Right forelimb (tissue), 1 donor: ENCODE data around the gene ZNF678.
A peak's percentile ranks its signal among the peaks of the same experiment; 100 is the strongest.
"Not testable (repeated sequence)": the region's sequence is repeated elsewhere in the genome, so short reads cannot be mapped to it uniquely, and the experiment has no call there.

Experiments
- DNase-seq: peaks from one replicate; pipeline ENCODE4 v3.0.0-alpha.2; 2018

The ZNF678 gene

DNA sequence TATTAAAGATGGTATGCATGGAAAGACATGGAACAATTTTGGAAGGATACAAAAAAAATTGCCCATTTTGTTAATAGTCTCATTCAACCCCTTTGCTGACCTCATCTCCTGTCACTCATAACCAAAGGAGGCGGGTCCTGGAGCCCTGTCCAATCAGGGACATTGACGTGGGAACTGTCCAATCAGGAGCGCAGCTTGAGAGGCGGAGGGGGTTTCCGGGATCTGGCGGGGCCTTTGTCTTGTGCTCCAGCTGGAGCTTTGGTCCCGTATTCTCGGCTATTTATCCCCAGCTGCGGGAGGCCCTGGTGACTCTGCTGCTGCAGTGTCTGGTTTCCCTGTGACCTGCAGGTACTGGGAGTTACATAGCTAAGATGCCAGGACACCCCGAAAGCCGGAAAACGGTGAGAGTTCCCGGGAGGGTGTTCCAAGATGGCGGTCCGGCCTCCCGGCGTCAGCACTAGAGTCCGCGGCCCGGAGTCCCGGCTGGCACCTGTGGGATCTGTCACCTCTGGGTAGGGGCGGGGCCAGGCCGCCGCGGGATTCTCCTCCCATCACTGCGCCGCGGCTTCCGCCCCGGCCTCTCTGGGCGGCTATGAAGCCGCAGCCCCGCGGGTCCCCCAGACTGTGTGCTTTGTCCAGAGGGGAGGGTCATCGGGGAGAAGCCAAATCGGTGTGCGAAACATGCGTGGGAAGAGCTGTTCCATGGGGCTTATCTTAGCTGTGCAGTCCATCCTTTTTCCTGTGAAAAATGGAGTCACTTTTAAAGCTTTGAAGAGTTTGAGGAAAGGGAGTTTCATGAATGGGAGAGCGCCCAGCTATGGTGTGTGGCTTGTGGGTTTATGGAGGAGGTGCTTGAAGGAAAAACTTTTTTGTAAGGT lies at the start of gene ZNF678:
ZNF678 (plus strand) TSS at position 233 of the 878 bp plus-strand sequence. CDS start 87,436 bp downstream, outside the sequence.
- DNase-seq: peak; percentile 94

DNA sequence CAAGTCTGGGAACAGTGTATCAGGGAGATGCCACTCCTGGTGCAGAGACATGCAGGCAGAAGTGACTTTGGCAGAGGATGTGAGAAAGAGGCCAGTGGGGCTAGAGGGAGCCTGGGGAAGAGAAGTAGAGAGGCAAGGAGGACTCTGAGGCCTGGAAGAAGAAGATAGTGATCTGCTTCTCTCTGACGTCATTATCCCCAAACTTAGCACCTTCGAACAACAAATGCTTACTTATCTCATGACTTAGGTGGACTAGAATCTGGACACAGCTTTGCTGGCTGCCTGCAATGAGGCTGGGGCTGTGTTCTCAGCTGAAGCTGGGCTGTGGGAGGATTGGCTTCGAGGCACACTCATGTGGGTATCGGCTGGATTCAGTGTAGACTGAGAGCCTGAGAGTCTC lies 44.5 kb upstream of the ZNF678 start:
- no peak for DNase-seq

- no peak for DNase-seq
Measured at GRCh38 chr1:227521782-227522181, 41.6 kb upstream of the ZNF678 start.

GRCh38 chr1:227526524-227526923 lies 36.8 kb upstream of the ZNF678 start:
- DNase-seq: no peak

- no peak for DNase-seq
Measured at GRCh38 chr1:227532019-227532619, 31.2 kb upstream of the ZNF678 start.

DNA sequence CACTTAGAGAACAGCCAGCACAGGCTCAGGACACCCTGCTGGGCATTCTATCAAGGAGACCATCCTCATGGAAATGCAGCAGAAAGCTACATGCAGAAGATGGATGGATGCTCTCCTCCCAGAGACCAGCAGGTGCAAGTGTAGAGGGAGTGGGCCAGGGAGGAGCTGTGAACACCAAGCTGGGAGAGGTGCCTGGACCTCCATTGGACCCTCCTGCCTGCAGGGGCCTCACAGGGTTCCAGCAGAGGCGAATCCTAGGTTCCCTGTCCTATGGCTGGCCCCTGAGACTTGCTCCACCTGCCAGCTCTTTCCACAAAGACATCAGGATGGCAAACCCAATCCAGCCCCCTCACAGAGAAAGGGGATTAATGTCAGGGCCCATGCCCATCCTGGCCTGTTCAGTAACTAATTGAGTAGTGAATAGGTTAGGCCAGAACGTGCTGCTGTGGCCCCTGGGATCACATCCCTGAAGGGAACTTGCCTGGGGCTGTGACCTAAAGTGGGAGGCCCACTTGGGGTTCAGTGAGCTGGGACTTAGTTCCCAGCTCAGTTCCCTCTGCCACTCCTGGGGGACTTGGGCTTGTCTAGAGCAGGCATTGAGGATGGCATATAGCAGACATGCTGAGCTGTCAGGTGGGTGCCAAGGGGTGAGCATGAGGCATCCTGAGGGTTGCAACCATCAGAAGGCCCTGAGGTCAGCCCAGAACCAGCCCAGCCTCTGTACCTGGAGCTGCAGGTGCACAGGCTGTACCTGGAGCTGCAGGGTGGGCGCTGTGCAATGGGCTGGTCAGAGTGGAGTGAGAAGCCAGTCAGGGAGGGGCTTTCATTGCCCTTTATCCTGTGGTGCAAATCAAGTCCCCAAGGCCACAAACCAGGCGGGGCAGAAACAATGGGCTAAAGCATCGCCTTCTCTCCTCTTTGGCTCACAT lies 22.9 kb upstream of the ZNF678 start:
- peak; percentile 41 for DNase-seq

GRCh38 chr1:227541129-227541528 lies 22.2 kb upstream of the ZNF678 start:
- DNase-seq: no peak

GRCh38 chr1:227541796-227542152 lies 21.6 kb upstream of the ZNF678 start:
- DNase-seq: peak; percentile 53

- peak; percentile 91 for DNase-seq
Measured at GRCh38 chr1:227542153-227543120, 20.9 kb upstream of the ZNF678 start.

DNA sequence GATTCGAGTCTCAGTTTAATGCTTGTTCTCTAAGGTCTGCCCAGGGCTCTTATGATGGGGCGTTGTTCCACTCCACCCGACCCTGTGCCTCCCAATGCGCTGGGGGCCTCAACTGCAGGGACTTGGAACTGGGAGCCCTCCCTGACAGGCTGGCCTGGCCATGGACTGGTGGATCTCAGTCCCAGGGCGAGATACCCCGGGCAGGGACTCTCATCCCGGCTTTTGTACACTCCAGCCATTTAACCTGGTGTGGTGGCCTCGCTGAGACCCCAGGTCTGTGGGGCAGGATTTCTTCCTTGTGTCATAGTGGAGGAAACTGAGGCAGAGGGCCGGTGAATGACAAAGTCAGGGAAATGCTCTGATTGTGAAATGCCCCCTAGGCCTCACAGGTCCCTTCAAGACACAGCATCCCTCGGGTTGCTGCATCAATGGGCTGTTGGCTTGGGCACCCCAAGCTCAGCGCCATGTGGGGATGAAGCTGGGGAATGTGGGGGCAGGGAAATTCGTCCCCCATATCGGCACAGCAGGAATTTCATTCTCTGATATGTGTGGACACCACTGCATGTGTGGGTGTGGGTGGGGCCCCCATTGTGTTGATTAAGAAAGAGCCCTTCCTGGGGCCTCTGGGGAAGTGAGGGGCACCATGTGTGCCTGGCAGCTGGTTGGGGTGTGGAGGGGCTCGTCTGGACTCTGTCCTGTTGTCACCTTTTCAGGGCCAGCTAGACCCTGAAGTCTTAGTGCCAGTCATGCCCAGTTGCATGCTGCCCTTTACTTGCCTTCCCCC lies 19.9 kb upstream of the ZNF678 start:
- no peak for DNase-seq

GRCh38 chr1:227544067-227545050 lies 19.0 kb upstream of the ZNF678 start:
- DNase-seq: no peak

- no peak for DNase-seq
Measured at GRCh38 chr1:227545361-227545760, 18.0 kb upstream of the ZNF678 start.

- peak; percentile 38 for DNase-seq
Measured at GRCh38 chr1:227546059-227546458, 17.3 kb upstream of the ZNF678 start.

GRCh38 chr1:227546598-227547309 lies 16.6 kb upstream of the ZNF678 start:
- no peak for DNase-seq

GRCh38 chr1:227547310-227548118 lies 15.8 kb upstream of the ZNF678 start:
- no peak for DNase-seq

DNA sequence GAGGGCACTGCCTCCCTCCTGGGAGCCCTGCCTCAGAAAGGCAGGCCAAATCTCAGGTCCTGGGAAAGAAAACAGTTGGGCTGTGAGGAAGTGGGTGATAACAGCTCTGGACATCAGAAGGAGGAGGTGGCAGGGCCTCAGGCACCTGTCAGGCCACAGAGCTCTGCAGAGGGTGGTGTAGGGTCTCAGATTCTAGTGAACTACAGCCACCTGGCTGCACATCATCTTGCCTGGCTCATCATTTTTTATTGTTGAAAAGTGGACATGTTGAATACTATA lies 15.3 kb upstream of the ZNF678 start:
- DNase-seq: no peak

DNA sequence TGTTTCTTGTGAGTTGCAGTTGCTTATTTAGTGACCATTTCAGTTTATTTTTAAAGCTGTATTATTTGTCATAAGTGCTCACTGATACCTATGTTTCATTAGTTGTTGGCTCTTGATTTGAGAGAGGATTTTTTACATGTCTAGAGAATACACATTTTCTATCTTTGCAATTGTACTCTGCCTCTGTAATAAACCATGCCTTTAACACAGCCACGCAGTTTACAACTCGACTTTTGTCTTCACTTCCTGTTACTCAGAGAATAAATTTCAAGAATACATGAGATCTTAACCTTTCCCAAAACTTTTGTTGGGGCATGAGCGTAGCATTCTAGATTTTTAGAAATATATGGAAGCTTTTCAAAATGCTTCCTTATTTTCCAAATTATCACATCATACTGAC lies 14.9 kb upstream of the ZNF678 start:
- DNase-seq: no peak

GRCh38 chr1:227549892-227550291 lies 13.5 kb upstream of the ZNF678 start:
- DNase-seq: no peak

- DNase-seq: not testable (repeated sequence)
Measured at GRCh38 chr1:227551881-227552280, 11.5 kb upstream of the ZNF678 start.
